Activated CD4-positive, alpha-beta T cell treated with anti-CD3 and anti-CD28 coated beads for 24 hours (primary cell): ENCODE measurements around the gene CEP120.
"Not testable (repeated sequence)": the region's sequence is repeated elsewhere in the genome, so short reads cannot be mapped to it uniquely, and the experiment has no call there.

Experiments used
- DNase-seq, 2 donors: peaks; one replicate each; pipeline ENCODE4 v3.0.0-alpha.2; 2020; ENCODE audit warnings: low read depth in 2 of 2

The CEP120 gene

DNA sequence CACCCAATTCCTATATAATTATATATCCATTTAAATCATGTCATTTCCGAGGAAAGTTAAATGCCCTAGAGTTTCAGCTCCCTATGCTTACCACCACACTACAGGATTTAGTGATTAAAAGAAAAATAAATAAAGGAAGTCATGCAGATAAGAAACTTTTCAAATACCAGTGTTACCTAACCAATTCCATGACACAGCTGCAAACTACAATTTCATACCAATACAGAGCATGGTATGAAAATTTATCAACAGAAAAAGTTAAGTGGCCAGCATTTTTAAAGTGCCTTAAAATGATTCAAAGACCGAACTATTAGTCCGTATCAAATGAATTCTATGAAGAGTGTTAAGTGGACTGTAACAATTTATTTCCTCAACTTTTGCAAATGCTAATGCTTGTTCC, 35.9 kb downstream of the CEP120 start:
- DNase-seq: no peak

GRCh38 chr5:123382252-123382651, 41.0 kb downstream of the CEP120 start:
- DNase-seq: no peak

DNA sequence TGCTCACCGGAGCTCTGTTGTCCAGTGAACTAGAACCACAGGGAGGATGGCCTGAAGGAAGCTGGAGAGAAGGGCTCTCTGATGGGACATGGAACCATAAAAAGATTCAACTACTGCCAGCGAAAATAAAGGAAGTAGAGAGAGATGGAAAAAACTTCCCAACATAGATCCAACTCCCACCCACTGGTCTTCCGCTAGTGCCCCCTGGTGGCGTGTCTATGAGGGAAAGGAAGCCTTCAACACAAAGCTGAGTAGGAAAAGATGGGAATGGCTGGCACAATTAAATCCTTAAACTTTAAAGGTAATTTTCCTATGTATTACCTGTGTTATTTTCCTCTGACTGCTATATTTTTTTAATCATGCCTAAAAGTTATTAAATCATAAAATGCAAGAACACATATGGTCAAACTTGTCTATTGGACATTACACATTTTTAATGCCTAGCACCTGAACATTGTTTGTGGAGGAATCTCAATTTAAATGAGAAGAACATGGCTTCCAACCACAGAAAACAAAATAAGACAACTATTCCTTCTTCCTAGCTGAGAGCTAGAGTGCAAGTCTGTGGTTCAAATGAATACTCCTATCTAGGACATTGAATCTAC, 51.5 kb downstream of the CEP120 start:
- peak; percentile 1 to 15 for DNase-seq

DNA sequence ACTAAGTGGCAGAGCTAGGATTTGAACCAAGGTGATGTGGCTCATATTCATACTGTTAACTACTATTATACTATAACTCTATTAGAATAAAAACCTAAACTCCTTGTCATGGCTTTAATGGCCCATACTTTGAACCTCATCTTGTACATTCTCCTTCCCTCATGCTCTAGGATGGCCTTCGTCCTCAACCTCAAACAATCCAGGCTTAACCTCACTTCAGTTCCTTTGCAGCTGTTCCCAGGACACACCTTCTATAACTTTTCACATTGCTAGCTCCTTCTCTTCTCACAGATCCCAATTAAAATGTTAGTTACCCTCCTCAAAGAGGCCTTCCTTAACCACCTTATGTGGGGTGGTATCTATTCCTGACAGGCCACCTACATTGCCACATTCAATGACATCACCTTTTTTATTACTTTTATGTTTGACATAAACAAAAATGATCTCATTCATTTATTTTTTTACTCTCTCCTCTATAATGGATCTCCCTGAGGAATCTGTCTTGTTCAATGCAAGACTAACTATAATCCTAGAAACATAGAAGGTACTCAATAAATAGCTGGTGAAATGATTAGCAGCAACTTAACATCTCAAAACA, 53.7 kb downstream of the CEP120 start:
- no peak for DNase-seq

DNA sequence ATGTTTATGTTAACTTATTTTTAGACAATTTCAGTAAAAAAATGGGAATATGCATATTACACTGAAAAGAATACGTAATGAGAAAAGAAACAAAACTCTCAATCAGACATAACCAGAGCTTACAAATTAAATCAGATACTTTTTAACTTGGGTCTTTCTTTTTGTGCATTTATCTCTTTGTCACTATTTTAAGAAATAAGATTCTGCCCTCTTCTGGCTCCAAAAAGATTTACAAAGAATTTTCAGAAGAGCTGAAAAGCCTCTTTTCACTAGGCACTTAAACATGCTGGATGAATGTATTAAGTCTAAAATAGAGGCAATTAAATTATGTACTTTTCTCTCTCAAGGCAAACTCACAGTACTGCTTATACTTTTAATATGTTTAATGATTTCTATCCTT, 55.5 kb downstream of the CEP120 start:
- DNase-seq: no peak

GRCh38 chr5:123365156-123365555, 58.0 kb downstream of the CEP120 start:
- DNase-seq: no peak

DNA sequence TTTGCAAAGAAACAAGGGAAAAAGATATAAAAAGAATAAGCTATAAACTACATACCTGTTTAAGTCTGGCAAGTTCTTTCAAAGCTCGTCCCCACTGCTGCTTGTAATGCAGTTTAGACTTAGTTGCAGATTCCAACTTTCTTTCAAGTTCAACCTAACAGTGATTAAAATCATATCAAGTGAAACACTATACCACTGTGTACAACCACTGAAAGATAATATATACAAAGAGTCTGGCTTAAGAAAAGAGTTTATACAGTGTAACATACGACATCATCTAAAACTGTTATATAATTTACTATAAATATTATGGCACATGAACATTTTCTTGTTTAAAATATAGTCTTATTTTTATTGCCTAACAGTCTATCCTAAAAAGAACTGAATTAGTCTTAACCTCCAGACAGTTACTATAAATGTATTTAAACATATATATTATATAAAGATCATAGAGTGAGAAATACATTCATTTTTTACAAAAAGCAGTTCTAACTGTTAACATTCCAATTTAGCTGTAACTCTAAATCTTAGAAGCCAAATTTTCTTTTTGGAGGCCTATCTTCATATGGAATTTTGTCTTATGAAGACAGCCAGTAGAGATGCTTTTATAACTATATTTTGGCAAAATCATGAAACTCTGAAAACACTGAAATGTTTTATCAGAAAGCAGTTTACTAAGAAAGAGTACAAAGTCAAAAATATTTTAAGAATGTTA, 58.6 kb downstream of the CEP120 start:
- no peak for DNase-seq

DNA sequence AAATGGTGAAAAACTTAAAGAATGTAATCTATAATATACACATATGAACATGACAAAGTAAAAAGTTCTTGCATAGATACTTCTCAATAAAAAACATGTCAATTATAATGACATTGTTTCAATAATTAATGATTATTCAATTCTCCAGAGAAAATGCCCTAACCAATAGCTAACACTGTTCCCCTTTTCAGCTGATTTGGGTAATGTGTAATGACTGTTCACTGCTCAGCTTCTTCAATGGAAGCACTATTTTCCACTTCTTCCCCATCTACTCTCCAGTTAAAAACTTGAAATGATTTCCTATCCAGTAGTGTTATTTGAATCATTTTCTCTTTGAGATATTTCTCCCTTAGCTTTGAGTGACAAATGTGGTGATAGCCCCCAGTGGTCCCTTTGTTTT, 62.3 kb downstream of the CEP120 start:
- DNase-seq: no peak

GRCh38 chr5:123360201-123360571, 63.0 kb downstream of the CEP120 start:
- no peak for DNase-seq

- DNase-seq: no peak
These were observed 63.6 kb downstream of the CEP120 start for GRCh38 chr5:123359454-123360200.

- no peak for DNase-seq
These were observed 64.5 kb downstream of the CEP120 start for GRCh38 chr5:123358751-123359150.

DNA sequence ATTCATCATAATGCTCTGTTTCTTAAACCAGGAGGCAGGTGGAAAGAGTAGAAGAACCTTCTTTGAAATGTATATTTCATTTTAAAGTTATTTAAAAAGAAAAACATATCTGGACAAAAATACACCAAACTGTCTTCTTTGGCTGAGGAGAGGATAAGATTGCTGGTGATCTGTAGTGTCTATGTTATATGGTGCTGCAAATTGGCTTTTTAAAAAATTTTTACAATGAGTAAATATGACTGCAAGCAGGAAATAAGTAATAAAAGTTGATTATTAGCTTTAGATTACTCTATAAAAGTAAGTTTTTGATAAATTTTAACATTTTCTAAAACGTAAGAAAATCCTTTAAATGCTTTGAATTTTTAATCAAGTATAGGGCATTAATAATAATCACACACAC, 64.9 kb downstream of the CEP120 start:
- DNase-seq: no peak

DNA sequence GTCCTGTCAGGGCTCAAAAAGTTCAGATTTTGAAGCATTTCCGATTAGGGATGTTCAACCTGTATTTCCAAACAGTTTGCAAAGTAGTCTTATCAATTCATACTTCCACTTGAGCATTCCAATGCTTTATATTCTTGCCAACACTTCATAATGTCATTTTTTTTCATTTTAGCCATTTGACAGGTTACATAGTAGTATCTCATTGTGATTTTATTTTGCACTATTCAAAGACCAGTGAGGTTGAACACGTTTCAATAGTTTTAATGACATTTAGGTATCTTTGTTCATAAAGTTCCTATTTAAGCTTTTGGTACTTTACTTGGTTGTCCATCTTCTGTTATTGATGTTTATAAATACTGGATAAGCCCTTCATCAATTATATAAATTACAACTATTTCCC, 71.4 kb downstream of the CEP120 start:
- no peak for DNase-seq

GRCh38 chr5:123351240-123351639, 72.0 kb downstream of the CEP120 start:
- DNase-seq: no peak

GRCh38 chr5:123350742-123351141, 72.5 kb downstream of the CEP120 start:
- DNase-seq: no peak

DNA sequence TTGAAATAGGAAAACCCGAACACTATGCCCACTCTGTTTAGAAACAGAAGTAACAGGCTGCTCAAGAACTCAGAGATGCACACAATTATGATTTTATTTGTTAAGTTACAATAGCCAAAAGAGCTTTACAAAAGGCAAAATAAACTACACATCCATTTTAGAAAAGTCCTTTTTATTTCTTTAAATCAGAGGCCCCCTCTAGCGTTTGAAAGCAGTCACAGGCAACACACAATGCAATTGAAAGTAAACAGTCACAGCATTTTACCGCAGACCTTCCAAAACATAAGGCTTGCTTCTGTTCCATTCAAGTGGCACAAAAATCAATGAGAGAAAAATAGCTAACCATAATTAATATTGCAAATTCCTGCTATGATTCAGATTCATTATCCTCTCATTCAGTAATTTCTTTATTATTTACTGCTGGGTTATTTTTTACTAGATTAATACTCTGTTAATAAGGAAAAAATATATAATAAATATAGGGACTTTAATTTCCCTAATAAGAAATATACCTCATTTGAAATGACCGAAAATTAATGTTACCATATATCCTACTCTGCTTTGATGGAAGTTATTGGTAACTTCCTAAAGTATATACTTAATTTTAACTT, 78.3 kb downstream of the CEP120 start:
- DNase-seq: no peak

GRCh38 chr5:123340928-123341327, 82.3 kb downstream of the CEP120 start:
- no peak for DNase-seq

DNA sequence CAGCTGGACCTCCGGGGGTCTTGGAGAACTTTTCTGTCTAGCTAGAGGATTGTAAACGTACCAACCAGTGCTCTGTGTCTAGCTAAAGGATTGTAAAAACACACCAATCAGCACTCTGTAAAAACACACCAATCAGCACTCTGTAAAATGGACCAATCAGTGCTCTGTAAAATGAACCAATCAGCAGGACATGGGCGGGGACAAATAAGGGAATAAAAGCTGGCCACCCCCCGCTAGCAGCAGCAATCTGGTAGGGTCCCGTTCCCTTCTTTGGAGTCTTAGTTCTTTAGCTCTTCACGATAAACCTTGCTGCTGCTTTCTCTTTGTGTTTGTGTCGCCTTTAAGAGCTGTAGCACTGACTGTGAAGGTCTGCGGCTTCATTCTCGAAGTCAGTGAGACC, 114.8 kb downstream of the CEP120 start:
- DNase-seq: not testable (repeated sequence)

GRCh38 chr5:123305751-123306150, 117.5 kb downstream of the CEP120 start:
- no peak for DNase-seq

DNA sequence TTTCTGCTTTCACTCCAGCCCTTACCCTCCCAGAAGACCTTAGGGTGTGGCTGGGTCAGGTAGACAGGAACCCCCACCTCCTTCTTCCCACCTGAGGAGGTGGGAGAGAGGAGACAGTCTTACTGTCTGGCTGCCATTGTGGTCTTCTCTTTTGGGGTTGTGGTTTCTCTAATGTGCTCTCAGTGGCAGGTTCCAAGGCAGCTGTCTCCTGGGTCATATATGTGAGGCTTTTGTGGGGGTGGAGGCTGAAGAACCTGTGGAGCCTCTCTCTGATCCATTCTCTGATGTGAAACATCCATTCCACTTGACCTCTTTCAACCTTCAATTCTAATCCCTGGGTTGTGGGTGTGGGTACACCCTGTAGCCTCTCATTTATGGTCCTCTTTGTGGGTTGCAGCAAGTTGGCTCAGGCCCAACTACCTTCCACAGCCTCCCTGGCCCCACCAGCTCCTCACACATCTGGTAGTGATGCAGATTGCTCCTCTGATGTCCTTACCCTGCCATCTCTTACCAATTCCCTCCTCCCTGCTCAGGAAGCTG, 118.4 kb downstream of the CEP120 start:
- no peak for DNase-seq

DNA sequence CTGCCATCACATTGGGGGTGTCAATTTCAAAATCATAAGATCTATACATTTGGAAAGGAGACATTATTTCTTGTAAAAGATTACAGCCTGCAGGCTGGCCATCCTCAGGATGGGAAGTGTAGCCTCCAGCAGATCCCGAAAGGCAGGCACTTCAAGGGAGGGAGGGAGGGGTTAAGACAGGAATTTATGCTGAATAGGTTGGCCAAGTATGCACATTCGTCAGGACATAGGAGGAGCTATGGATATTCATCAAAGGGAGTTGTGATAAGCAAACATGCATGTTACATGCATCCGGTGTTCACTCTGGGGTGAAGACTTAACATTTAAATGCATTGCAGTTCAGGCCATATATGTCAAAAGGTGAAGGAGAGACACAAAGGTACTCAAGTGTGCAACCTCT, 119.4 kb downstream of the CEP120 start:
- DNase-seq: no peak

- no peak for DNase-seq
These were observed 122.9 kb downstream of the CEP120 start for GRCh38 chr5:123300266-123300665.
